B cell (primary cell): ENCODE results near the gene NOL9. TPM values are rescaled to one million over a fixed set of nuclear protein-coding genes. Genes with fewer than 3 reads are reported as not detected.
"Not testable (repeated sequence)": the region's sequence is repeated elsewhere in the genome, so short reads cannot be mapped to it uniquely, and the experiment has no call there.

Experiments used
- ATAC-seq: fragments of 200-7000 bp; cut with Tn5 transposase; one replicate; pipeline ENCODE4 v1.10.0; 2021; ENCODE audit warnings: low read depth, mild to moderate bottlenecking, moderate number of reproducible peaks, moderate library complexity
- CTCF ChIA-PET: fragments of 350-600 bp; sonication (Branson Sonifier 250); formaldehyde crosslinking; loops from one replicate; lab custom pipeline; 2021; ENCODE audit warnings: antibody characterized with exemption, inconsistent platforms; lab: Charles Lee
- POLR2A ChIA-PET: fragments of 350-600 bp; sonication (Branson Sonifier 250); formaldehyde crosslinking; loops from one replicate; lab custom pipeline; 2021; ENCODE audit warnings: antibody characterized with exemption; lab: Charles Lee
- DNase-seq: peaks from one replicate; pipeline ENCODE4 v3.0.0; 2013
- H2AFZ ChIP-seq: 2 replicates; pipeline ENCODE4 v1.6.1; 2012; ENCODE audit warnings: mild to moderate bottlenecking, low read depth, low read length; ENCODE audit not compliant: insufficient read depth, poor library complexity, severe bottlenecking
- H3K27ac ChIP-seq, 2 donors: 1 replicate in 1 of 2; 2 replicates in 1 of 2; pipeline ENCODE4 v1.5.1; 2012 to 2013; ENCODE audit warnings: low read length in 2 of 2, mild to moderate bottlenecking in 2 of 2, moderate library complexity in 1 of 2
- H3K27me3 ChIP-seq, 4 experiments: fragments of 200-600 bp in 1 of 4; sonication (generic) in 1 of 4; replicated peaks in 1 of 4; 1 replicate in 2 of 4; 2 replicates in 2 of 4; pipeline versions ENCODE4 v1.6.1 to v1.7.0; 2013 to 2016; ENCODE audit warnings: low read length in 3 of 4, mild to moderate bottlenecking in 2 of 4, mixed read lengths in 1 of 4, moderate library complexity in 1 of 4; ENCODE audit not compliant: insufficient read depth in 4 of 4, control insufficient read depth in 3 of 4; ENCODE audit errors: control extremely low read depth in 1 of 4
- H3K36me3 ChIP-seq, 2 experiments: replicated peaks in 1 of 2; 1 replicate in 1 of 2; 2 replicates in 1 of 2; pipeline versions ENCODE4 v1.6.1 to v1.7.1; 2013; ENCODE audit warnings: low read length in 1 of 2; ENCODE audit not compliant: insufficient read depth in 2 of 2, control insufficient read depth in 1 of 2; ENCODE audit errors: control extremely low read depth in 1 of 2, extremely low read depth in 1 of 2
- H3K4me1 ChIP-seq, 2 donors: fragments of 200-600 bp in 1 of 2; sonication (generic) in 1 of 2; 1 replicate in 1 of 2; 2 replicates in 1 of 2; pipeline versions ENCODE4 v1.5.1 to v1.6.1; 2013 to 2017; ENCODE audit warnings: low read length in 2 of 2; ENCODE audit not compliant: control insufficient read depth in 2 of 2, insufficient read depth in 2 of 2
- H3K4me2 ChIP-seq: replicated peaks from 2 replicates; pipeline ENCODE3; 2012; ENCODE audit warnings: mild to moderate bottlenecking, low read depth, low read length; ENCODE audit not compliant: poor library complexity, severe bottlenecking
- H3K4me3 ChIP-seq, 5 experiments: fragments of 200-600 bp in 1 of 5; sonication (generic) in 1 of 5; 1 replicate in 3 of 5; 2 replicates in 2 of 5; pipeline versions ENCODE4 v1.5.1 to v1.7.0; 2011 to 2016; ENCODE audit warnings: low read length in 4 of 5, mild to moderate bottlenecking in 4 of 5, low read depth in 2 of 5, control low read depth in 1 of 5, moderate library complexity in 1 of 5; ENCODE audit not compliant: insufficient read depth in 1 of 5; ENCODE audit errors: control extremely low read depth in 1 of 5, extremely low read depth in 1 of 5
- H3K79me2 ChIP-seq: fragments of 200-600 bp; sonication (generic); one replicate; pipeline ENCODE4 v1.6.0; 2016; ENCODE audit warnings: low read length; ENCODE audit not compliant: control insufficient read depth, insufficient read depth
- H3K9ac ChIP-seq: fragments of 200-600 bp; sonication (generic); 2 replicates; pipeline ENCODE4 v1.6.1; 2017; ENCODE audit warnings: mild to moderate bottlenecking, low read length, moderate library complexity
- H3K9me3 ChIP-seq, 3 donors: one replicate each; pipeline versions ENCODE4 v1.6.1 to v1.7.1; 2013; ENCODE audit warnings: low read length in 2 of 3; ENCODE audit not compliant: control insufficient read depth in 2 of 3, insufficient read depth in 1 of 3; ENCODE audit errors: control extremely low read depth in 1 of 3
- H4K20me1 ChIP-seq: 2 replicates; pipeline ENCODE4 v1.6.0; 2012; ENCODE audit warnings: mild to moderate bottlenecking, low read length; ENCODE audit not compliant: insufficient read depth, control insufficient read depth, poor library complexity, severe bottlenecking
- H3K27ac Mint-ChIP-seq: one replicate; pipeline ENCODE4 v1.8.0; 2021; ENCODE audit warnings: mixed read lengths
- H3K27me3 Mint-ChIP-seq: one replicate; pipeline ENCODE4 v1.8.0; 2021; ENCODE audit warnings: mixed read lengths
- H3K4me1 Mint-ChIP-seq: one replicate; pipeline ENCODE4 v1.8.0; 2021; ENCODE audit warnings: mixed read lengths
- H3K4me3 Mint-ChIP-seq: one replicate; pipeline ENCODE4 v1.8.0; 2021; ENCODE audit warnings: mixed read lengths
- H3K9me3 Mint-ChIP-seq: one replicate; pipeline ENCODE4 v1.8.0; 2022; ENCODE audit warnings: mixed read lengths; ENCODE audit not compliant: insufficient read depth
- EZH2 ChIP-seq: IDR thresholded peaks from 2 replicates; pipeline ENCODE4 v1.6.1; 2012; ENCODE audit warnings: borderline replicate concordance, low read depth, mild to moderate bottlenecking, moderate library complexity, low read length; ENCODE audit not compliant: insufficient read depth, poor library complexity, severe bottlenecking
- WGBS: methylation state at CpG from one replicate; pipeline ENCODE4 v1.1.5; 2013; ENCODE audit warnings: missing lambda C conversion rate; ENCODE audit not compliant: insufficient coverage; 5-methylcytosine and 5-hydroxymethylcytosine counted together
- intact Hi-C: fragments of 100-400 bp; cut with micrococcal nuclease; formaldehyde crosslinking; loops from one replicate; pipeline ENCODE4 v1.10.0; 2022
- polyA plus RNA-seq: library from polyadenylated mRNA; depleted of rRNA; stranded (reverse); fragments of >200 nt; gene quantifications from 2 replicates; pipeline ENCODE4 v1.2.3, GENCODE V29; 2012
- total RNA-seq, 2 donors: library from RNA; stranded (reverse); fragments of 120-200 nt in 1 of 2; gene quantifications; 1 replicate in 1 of 2; 2 replicates in 1 of 2; pipeline versions ENCODE4 v1.2.3 to v1.2.4, GENCODE V29; 2013 to 2022
- TF ChIP-seq, protein P1 (sequence below): fragments of 200-600 bp; IDR thresholded peaks from one replicate; pipeline ENCODE4 v1.8.0; 2022; ENCODE audit warnings: antibody characterized with exemption, mild to moderate bottlenecking

Gene NOL9
- total and polyA plus RNA-seq, 2 donors (not counting 1 experiment from before 2014, with no cell fraction given) = 23.8 to 49.5 TPM

DNA sequence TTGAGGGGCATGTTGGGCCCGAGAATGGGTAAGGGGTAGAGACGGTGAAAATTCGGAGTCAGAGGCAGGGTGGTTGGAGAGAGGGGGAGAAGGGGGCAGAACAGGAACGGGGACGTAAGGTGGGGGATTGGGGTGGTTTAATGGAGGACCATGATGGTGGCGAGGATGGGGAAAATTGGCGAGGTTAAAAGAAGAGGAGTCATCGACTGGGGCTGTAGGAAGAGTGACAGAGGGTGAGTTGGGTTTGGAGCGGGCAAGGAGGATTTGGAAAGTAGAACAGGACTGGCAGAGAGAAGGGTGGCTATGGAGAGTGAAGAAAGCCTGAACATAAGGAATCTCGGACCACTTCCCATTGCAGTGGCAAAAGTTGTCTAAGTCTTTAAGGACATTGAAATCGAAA is 14.7 kb upstream of the NOL9 start:
- Histone ChIP-seq H2AFZ (no peak overlapping the region), H3K27ac (no peak overlapping the region), H3K79me2 (no peaks in the 10 kb centered on the region), H3K36me3 (no peaks in the 10 kb centered on the region), H3K9ac (no peak overlapping the region), H3K9me3 (peaks cover 0 to 6% (median 0%) of the 10 kb centered on the region in 3 donors), H3K4me3 (no peak overlapping the region), H3K4me1 (no peaks in the 10 kb centered on the region), H4K20me1 (no peaks in the 10 kb centered on the region), H3K4me2 (no peak overlapping the region), H3K27me3 (peaks cover 0 to 3% (median 0%) of the 10 kb centered on the region in 4 experiments)
- DNase-seq (no peak), ATAC-seq (no peak)
- no peaks in the 10 kb centered on the region for H3K4me1 Mint-ChIP-seq
- intact Hi-C loops = no loop called here
- ChIA-PET CTCF (interaction anchor here (0.7 kb wide), 1 partner anchor 119 kb away, joined by 4 read pairs; no protein-coding TSS in a partner anchor), POLR2A (no interaction called here)
- peaks cover 18% of the 10 kb centered on the region for H3K27me3 Mint-ChIP-seq
- WGBS = 88% methylated on average over 11 of the region's 11 CpGs
- TF ChIP-seq EZH2 = no peak
- TF ChIP-seq, protein P1, sequence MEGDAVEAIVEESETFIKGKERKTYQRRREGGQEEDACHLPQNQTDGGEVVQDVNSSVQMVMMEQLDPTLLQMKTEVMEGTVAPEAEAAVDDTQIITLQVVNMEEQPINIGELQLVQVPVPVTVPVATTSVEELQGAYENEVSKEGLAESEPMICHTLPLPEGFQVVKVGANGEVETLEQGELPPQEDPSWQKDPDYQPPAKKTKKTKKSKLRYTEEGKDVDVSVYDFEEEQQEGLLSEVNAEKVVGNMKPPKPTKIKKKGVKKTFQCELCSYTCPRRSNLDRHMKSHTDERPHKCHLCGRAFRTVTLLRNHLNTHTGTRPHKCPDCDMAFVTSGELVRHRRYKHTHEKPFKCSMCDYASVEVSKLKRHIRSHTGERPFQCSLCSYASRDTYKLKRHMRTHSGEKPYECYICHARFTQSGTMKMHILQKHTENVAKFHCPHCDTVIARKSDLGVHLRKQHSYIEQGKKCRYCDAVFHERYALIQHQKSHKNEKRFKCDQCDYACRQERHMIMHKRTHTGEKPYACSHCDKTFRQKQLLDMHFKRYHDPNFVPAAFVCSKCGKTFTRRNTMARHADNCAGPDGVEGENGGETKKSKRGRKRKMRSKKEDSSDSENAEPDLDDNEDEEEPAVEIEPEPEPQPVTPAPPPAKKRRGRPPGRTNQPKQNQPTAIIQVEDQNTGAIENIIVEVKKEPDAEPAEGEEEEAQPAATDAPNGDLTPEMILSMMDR = no peak
- no peak overlapping the region for H3K27ac Mint-ChIP-seq
- no peak overlapping the region for H3K4me3 Mint-ChIP-seq
- H3K9me3 Mint-ChIP-seq = no peaks in the 10 kb centered on the region

DNA sequence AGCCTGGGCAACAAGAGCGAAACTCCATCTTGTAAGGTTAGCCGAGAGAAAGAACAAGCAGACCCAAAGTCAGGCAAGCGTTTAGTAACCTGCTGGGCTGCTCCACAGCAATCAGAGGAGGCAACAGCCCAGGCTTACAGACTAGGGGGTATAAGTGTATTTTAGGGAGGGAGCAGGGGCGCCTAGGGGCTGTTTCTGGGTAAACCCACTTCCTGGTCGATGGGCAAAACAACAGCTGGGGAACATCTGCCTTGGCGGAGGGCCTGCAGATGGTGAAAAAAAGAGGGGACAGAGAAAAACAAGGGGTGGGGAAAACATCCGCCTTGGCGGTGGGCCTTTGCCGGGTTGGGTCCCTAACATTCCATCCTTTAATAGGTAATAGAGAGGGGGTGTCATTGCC is 6.0 kb upstream of the NOL9 start:
- H4K20me1 ChIP-seq = no peaks in the 10 kb centered on the region
- H3K27ac ChIP-seq = no peak overlapping the region
- H3K4me2 ChIP-seq = no peak overlapping the region
- H3K4me1 Mint-ChIP-seq = peaks cover 2% of the 10 kb centered on the region
- H3K27ac Mint-ChIP-seq = no peak overlapping the region
- TF ChIP-seq, protein P1 = no peak
- TF ChIP-seq EZH2 = no peak
- intact Hi-C loops = no loop called here
- WGBS = 82% methylated on average over 8 of the region's 9 CpGs
- H2AFZ ChIP-seq = no peak overlapping the region
- H3K36me3 ChIP-seq = no peaks in the 10 kb centered on the region
- no peak for DNase-seq
- H3K27me3 ChIP-seq = peaks cover 0 to 7% (median 0%) of the 10 kb centered on the region in 4 experiments
- no peaks in the 10 kb centered on the region for H3K9me3 ChIP-seq
- H3K9me3 Mint-ChIP-seq = no peaks in the 10 kb centered on the region
- H3K9ac ChIP-seq = no peak overlapping the region
- H3K4me1 ChIP-seq = peaks cover 0 to 2% of the 10 kb centered on the region in 2 donors
- H3K4me3 ChIP-seq = no peak overlapping the region
- ChIA-PET CTCF (no interaction called here), POLR2A (no interaction called here)
- H3K4me3 Mint-ChIP-seq = no peak overlapping the region
- no peak for ATAC-seq
- peaks cover 5% of the 10 kb centered on the region for H3K79me2 ChIP-seq
- H3K27me3 Mint-ChIP-seq = peaks cover 4% of the 10 kb centered on the region

GRCh38 chr1:6559161-6559560 is 4.8 kb upstream of the NOL9 start:
- H2AFZ ChIP-seq, H3K27ac Mint-ChIP-seq, H3K9me3 ChIP-seq, H3K4me2 ChIP-seq, H3K9ac ChIP-seq, H3K4me3 ChIP-seq, H3K27me3 ChIP-seq, intact Hi-C loops, H3K9me3 Mint-ChIP-seq, H3K27me3 Mint-ChIP-seq, ATAC-seq, H3K4me3 Mint-ChIP-seq, H3K27ac ChIP-seq, H4K20me1 ChIP-seq, H3K4me1 Mint-ChIP-seq, DNase-seq, H3K36me3 ChIP-seq, POLR2A ChIA-PET: not testable (repeated sequence)
- WGBS = 98% methylated on average over 7 of the region's 11 CpGs
- CTCF ChIA-PET = interaction anchor here (0.7 kb wide), 1 partner anchor 1108 kb away, joined by 3 read pairs; no protein-coding TSS in a partner anchor
- Histone ChIP-seq H3K4me1 (peaks cover 6 to 11% of the 10 kb centered on the region in 2 donors), H3K79me2 (peaks cover 15% of the 10 kb centered on the region)
